K562 (cell line): ENCODE data around the gene SLC26A1. TPM values are rescaled to one million over a fixed set of nuclear protein-coding genes. Genes with fewer than 3 reads are reported as not detected.

Source experiments
- ATAC-seq: fragments of 200-7000 bp; cut with Tn5 transposase; 3 replicates; pipeline ENCODE4 v1.9.1; 2020; ENCODE audit warnings: moderate library complexity
- BruUV-seq: library from RNA; stranded (reverse); fragments of 400-500 nt; replicated peaks from 2 replicates; lab custom pipeline; 2021; lab: Mats Ljungman, UMichigan
- CTCF ChIA-PET: fragments of 300-600 bp; formaldehyde crosslinking; extraction: SDS; loops from one replicate; lab custom pipeline; 2021; ENCODE audit warnings: low intra/inter-chr PET ratio; lab: Yijun Ruan, JAX
- POLR2A ChIA-PET: fragments of 300-600, 350-650 bp; sonication (Branson Sonifier 250); formaldehyde crosslinking; extraction: SDS; loops from one replicate; lab custom pipeline; 2021; ENCODE audit warnings: antibody characterized with exemption, inconsistent platforms; lab: Yijun Ruan, JAX
- DNase-seq, 4 experiments: peaks; one replicate each; pipeline versions ENCODE4 v3.0.0 to v3.0.0-alpha.2; 2011 to 2018; ENCODE audit warnings: low spot score in 3 of 4, mixed read lengths in 3 of 4; ENCODE audit errors: extremely low read depth in 1 of 4
- FAIRE-seq: peaks from 2 replicates; lab custom pipeline; 2011; peaks lifted over from hg19 to GRCh38; lab: Jason Lieb, UNC
- H2AFZ ChIP-seq: 2 replicates; pipeline ENCODE4 v1.6.0; 2011; ENCODE audit warnings: low read depth, low read length, control low read depth, inconsistent platforms
- H3K27ac ChIP-seq: fragments of 200-600 bp; 3 replicates; pipeline ENCODE4 v1.8.0; 2011; ENCODE audit warnings: low read depth, mild to moderate bottlenecking, control low read depth, inconsistent platforms, low read length, moderate library complexity, mixed read lengths; ENCODE audit errors: extremely low read depth
- H3K27me3 ChIP-seq, 2 experiments: fragments of 300-600 bp in 1 of 2; 2 replicates in 1 of 2; 3 replicates in 1 of 2; pipeline versions ENCODE4 v1.6.0 to v1.8.0; 2011; ENCODE audit warnings: inconsistent platforms in 2 of 2, low read length in 2 of 2, mild to moderate bottlenecking in 1 of 2, mixed read lengths in 1 of 2, moderate library complexity in 1 of 2; ENCODE audit not compliant: control insufficient read depth in 2 of 2, insufficient read depth in 2 of 2
- H3K36me3 ChIP-seq: fragments of 300-600 bp; 3 replicates; pipeline ENCODE4 v1.8.0; 2011; ENCODE audit warnings: mild to moderate bottlenecking, low read length, inconsistent platforms; ENCODE audit not compliant: control insufficient read depth, insufficient read depth
- H3K4me1 ChIP-seq, 2 experiments: fragments of 200-600 bp in 1 of 2; replicated peaks in 1 of 2; 2 replicates in 1 of 2; 3 replicates in 1 of 2; pipeline versions ENCODE4 v1.5.1 to v1.8.0; 2011; ENCODE audit warnings: inconsistent platforms in 2 of 2, low read length in 2 of 2, mild to moderate bottlenecking in 1 of 2, mixed read lengths in 1 of 2, moderate library complexity in 1 of 2; ENCODE audit not compliant: control insufficient read depth in 2 of 2, insufficient read depth in 2 of 2
- H3K4me2 ChIP-seq: 2 replicates; pipeline ENCODE4 v1.6.1; 2011; ENCODE audit warnings: low read length, control low read depth, inconsistent platforms, mixed read lengths; ENCODE audit not compliant: insufficient read depth
- H3K4me3 ChIP-seq: fragments of 200-600 bp; sonication (generic), shearing (Covaris generic); 2 replicates; pipeline ENCODE4 v1.5.1; 2016; ENCODE audit warnings: control low read depth, inconsistent platforms
- H3K79me2 ChIP-seq: fragments of 200-600 bp; 3 replicates; pipeline ENCODE4 v1.8.0; 2011; ENCODE audit warnings: low read length, inconsistent platforms; ENCODE audit not compliant: control insufficient read depth, insufficient read depth
- H3K9ac ChIP-seq, 2 experiments: 2 replicates each; pipeline versions ENCODE4 v1.6.0 to v1.6.1; 2011; ENCODE audit warnings: low read depth in 2 of 2, low read length in 2 of 2, control low read depth in 1 of 2, inconsistent platforms in 1 of 2, mild to moderate bottlenecking in 1 of 2, mixed read lengths in 1 of 2; ENCODE audit not compliant: insufficient read depth in 1 of 2
- H3K9me1 ChIP-seq: one replicate; pipeline ENCODE4 v1.6.0; 2011; ENCODE audit warnings: inconsistent platforms, mild to moderate bottlenecking, low read length, moderate library complexity; ENCODE audit not compliant: control insufficient read depth, insufficient read depth
- H3K9me3 ChIP-seq: replicated peaks from 2 replicates; pipeline ENCODE4 v1.5.1; 2011; ENCODE audit warnings: low read depth, low read length, inconsistent platforms; ENCODE audit not compliant: control insufficient read depth, insufficient read depth
- H4K20me1 ChIP-seq: replicated peaks from 2 replicates; pipeline ENCODE4 v1.6.1; 2011; ENCODE audit warnings: low read length, inconsistent platforms, mixed read lengths; ENCODE audit not compliant: control insufficient read depth, insufficient read depth
- IFI16 ChIP-seq: fragments of 250-450 bp; sonication (Bioruptor Pico); IDR thresholded peaks from 2 replicates; pipeline ENCODE4 v2.1.2; 2022; ENCODE audit warnings: mild to moderate bottlenecking, inconsistent platforms
- KAT2B ChIP-seq: IDR thresholded peaks from one replicate; pipeline ENCODE4 v1.6.1; 2012; ENCODE audit warnings: low read depth, mild to moderate bottlenecking, control low read depth, inconsistent platforms, low read length, moderate library complexity
- KDM1A ChIP-seq, 2 experiments: fragments of 450-650 bp; IDR thresholded peaks; 2 replicates each; pipeline ENCODE4 v1.6.1; 2016; ENCODE audit warnings: mild to moderate bottlenecking in 2 of 2
- PATZ1 ChIP-seq: fragments of 250-450 bp; sonication (Bioruptor Pico); IDR thresholded peaks from 2 replicates; pipeline ENCODE4 v1.5.0; 2020; ENCODE audit warnings: mild to moderate bottlenecking, borderline replicate concordance
- PKNOX1 ChIP-seq: fragments of 450-650 bp; IDR thresholded peaks from 2 replicates; pipeline ENCODE4 v1.6.1; 2016
- PML ChIP-seq: IDR thresholded peaks from 2 replicates; pipeline ENCODE4 v1.6.1; 2012; ENCODE audit warnings: low read length, inconsistent platforms
- TBP ChIP-seq: optimal IDR thresholded peaks from 2 replicates; pipeline ENCODE3; 2011; ENCODE audit warnings: low read depth, low read length, improper control_type of control experiment
- THRAP3 ChIP-seq: fragments of 450-650 bp; IDR thresholded peaks from 2 replicates; pipeline ENCODE4 v1.6.1; 2016; ENCODE audit warnings: mild to moderate bottlenecking, inconsistent platforms, borderline replicate concordance
- ZBTB2 ChIP-seq: fragments of 450-650 bp; IDR thresholded peaks from 2 replicates; pipeline ENCODE4 v1.6.1; 2016; ENCODE audit warnings: antibody characterized with exemption
- ZNF212 ChIP-seq: fragments of 450-650 bp; formaldehyde crosslinking; IDR thresholded peaks from 2 replicates; pipeline ENCODE4 v1.4.0; 2020; ENCODE audit warnings: mild to moderate bottlenecking
- WGBS: fragments of 100-300 bp; shearing (Covaris generic); methylation state at CpG from one replicate; pipeline ENCODE4 v1.1.6; 2016; ENCODE audit warnings: low coverage, mixed read lengths; ENCODE audit not compliant: insufficient coverage; ENCODE audit errors: missing lambda C conversion rate; 5-methylcytosine and 5-hydroxymethylcytosine counted together
- in situ Hi-C: fragments of 300-500 bp; cut with MboI; formaldehyde crosslinking; loops from 4 replicates; pipeline ENCODE4 v1.15.0; 2018; ENCODE audit warnings: inconsistent platforms, mixed read lengths
- intact Hi-C: fragments of 100-400 bp; cut with micrococcal nuclease; formaldehyde crosslinking; loops from 2 replicates; pipeline ENCODE4 v1.14.2; 2022
- polyA plus RNA-seq, 8 experiments: library from polyadenylated mRNA; depleted of rRNA in 4 of 8; stranded (reverse) in 5 of 8; unstranded in 3 of 8; fragments of >200 nt; fragmentation: Nextera tagmentation in 2 of 8; fragmentation: Illumina TruSeq in 1 of 8; extraction: Ambion mirVana in 2 of 8; extraction: Trizol in 1 of 8; gene quantifications; 2 replicates each; pipeline versions ENCODE4 v1.2.1 to v1.2.3, GENCODE V29; 2011 to 2014; ENCODE audit warnings: inconsistent platforms in 1 of 8, missing spikeins in 1 of 8
- total RNA-seq, 7 experiments: library from RNA; depleted of rRNA in 6 of 7; stranded (reverse); fragments of >200 nt in 6 of 7; fragmentation: Illumina TruSeq in 2 of 7; extraction: Trizol in 2 of 7; gene quantifications; 2 replicates each; pipeline versions ENCODE4 v1.2.1 to v1.2.3, GENCODE V29; 2011 to 2021; ENCODE audit warnings: low replicate concordance in 1 of 7

Gene SLC26A1
- total and polyA plus RNA-seq, 9 of the 15 experiments (the other 6 are each of a cell fraction or from before 2014, with no cell fraction given), result 0.11 to 4.2 (median 0.95) TPM

DNA sequence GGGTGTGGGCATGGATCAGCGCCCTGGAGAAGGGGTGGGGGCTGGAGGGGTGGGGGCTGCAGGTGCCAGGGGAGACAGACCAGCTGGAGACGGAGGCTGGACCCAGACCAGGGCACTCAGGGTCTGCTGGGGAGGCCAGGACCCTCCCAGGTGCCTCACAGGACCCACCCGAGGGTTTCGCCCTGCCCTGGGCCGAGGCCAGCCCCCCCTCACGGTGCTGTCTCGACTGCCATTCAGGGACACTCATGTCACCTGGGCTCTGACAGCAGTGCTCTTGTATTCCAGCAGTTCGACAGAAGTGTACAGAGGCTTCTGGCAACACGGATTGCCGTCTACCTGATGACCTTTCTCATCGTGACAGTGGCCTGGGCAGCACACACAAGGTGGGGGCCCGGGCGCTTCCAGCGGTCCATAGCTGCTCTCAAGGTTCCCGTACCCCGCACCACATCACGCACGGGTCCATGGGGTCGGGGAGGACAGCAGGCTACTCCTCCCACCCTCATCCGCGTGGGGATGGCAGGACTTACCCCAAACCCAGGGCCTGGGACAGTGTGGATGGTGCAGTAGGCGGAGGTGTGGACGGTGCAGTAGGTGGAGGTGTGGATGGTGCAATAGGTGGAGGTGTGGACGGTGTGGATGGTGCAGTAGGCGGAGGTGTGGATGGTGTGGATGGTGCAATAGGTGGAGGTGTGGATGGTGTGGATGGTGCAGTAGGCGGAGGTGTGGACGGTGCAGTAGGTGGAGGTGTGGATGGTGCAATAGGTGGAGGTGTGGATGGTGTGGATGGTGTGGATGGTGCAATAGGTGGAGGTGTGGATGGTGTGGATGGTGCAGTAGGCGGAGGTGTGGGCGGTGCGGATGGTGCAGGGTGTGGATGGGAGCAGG lies 42.8 kb downstream of the SLC26A1 start:
- no peak for TF ChIP-seq ZNF212 (CRISPR knock-in tag)
- H2AFZ ChIP-seq, result no peak overlapping the region
- in situ Hi-C loops (no loop called here), intact Hi-C loops (no loop called here)
- H3K9ac ChIP-seq, result no peak overlapping the region
- H3K4me2 ChIP-seq, result no peak overlapping the region
- no peaks in the 10 kb centered on the region for H3K9me3 ChIP-seq
- DNase-seq (no peak), FAIRE-seq (no peak), ATAC-seq (no peak)
- no peak overlapping the region for H3K27ac ChIP-seq
- POLR2A ChIA-PET, result interaction anchor here (1.0 kb wide), 1 partner anchor 18 kb away, joined by 4 read pairs; the partner anchor contains the start of gene TMEM175
- no peaks in the 10 kb centered on the region for H3K36me3 ChIP-seq
- 0 out of 2 replicates have a peak, but pooled peaks cover 4% of the 10 kb centered on the region for H4K20me1 ChIP-seq
- no TSS peak for BruUV-seq
- no peaks in the 10 kb centered on the region for H3K79me2 ChIP-seq
- no peaks in the 10 kb centered on the region for H3K27me3 ChIP-seq
- CTCF ChIA-PET, result no interaction called here
- H3K4me3 ChIP-seq, result no peak overlapping the region
- WGBS, result 58% methylated on average over 26 of the region's 30 CpGs
- peaks cover 0 to 47% of the 10 kb centered on the region in 2 experiments; a peak in 2 of 5 replicates for H3K4me1 ChIP-seq
- H3K9me1 ChIP-seq, result no peaks in the 10 kb centered on the region

DNA sequence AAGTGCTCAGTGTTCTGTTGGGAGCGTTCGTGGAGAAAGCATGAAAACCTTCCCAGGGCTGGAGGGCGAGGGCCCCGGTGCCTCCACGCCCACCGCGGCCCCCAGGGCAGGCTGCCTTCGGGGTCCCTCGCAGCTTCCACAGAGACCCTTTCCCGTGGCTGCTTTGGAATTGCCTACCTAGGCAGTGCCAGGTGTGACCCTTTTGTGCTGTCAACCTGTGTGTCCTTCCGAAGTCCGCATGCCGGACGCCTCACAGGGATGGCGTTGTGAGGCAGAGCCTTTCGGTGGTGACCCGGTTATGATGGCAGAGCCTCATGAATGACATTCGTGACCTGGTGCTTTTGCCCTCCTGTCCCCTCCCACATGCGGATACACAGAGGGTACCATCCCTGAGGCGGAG lies 43.5 kb downstream of the SLC26A1 start:
- Histone ChIP-seq H4K20me1 (0 out of 2 replicates have a peak, but pooled peaks cover 4% of the 10 kb centered on the region), H3K9ac (peak overlapping the region in 1 of 2 experiments; percentile 52; a peak in 1 of 4 replicates), H3K9me3 (no peaks in the 10 kb centered on the region), H3K4me3 (no peak overlapping the region), H3K27me3 (no peaks in the 10 kb centered on the region), H3K79me2 (no peaks in the 10 kb centered on the region), H3K4me1 (peaks cover 0 to 48% of the 10 kb centered on the region in 2 experiments; a peak in 2 of 5 replicates), H3K9me1 (no peaks in the 10 kb centered on the region), H3K27ac (no peak overlapping the region), H3K4me2 (no peak overlapping the region), H2AFZ (no peak overlapping the region), H3K36me3 (no peaks in the 10 kb centered on the region)
- ATAC-seq (no peak), DNase-seq (no peak), FAIRE-seq (no peak)
- POLR2A ChIA-PET, result interaction anchor here (0.7 kb wide), 1 partner anchor 57 kb away, joined by 4 read pairs; no protein-coding TSS in a partner anchor
- 62% methylated on average over 18 of the region's 20 CpGs for WGBS
- in situ Hi-C loops, result no loop called here
- no TSS peak for BruUV-seq
- CTCF ChIA-PET, result no interaction called here
- intact Hi-C loops, result no loop called here
- TF ChIP-seq PML (no peak), PATZ1 (CRISPR knock-in tag) (no peak), IFI16 (CRISPR knock-in tag) (no peak), KAT2B (no peak), ZBTB2 (no peak), KDM1A (IDR thresholded peaks at IDR 0.05) (no peak), PKNOX1 (no peak), THRAP3 (no peak), TBP (no peak)
